PC-3 (cell line): ENCODE results near the gene ZSCAN31.

Experiments used
- EZH2phosphoT487 ChIP-seq: fragments of 300-600 bp; sonication (generic); IDR thresholded peaks from 2 replicates; pipeline ENCODE4 v1.6.1; 2018; ENCODE audit warnings: mild to moderate bottlenecking, antibody characterized with exemption, low read length, borderline replicate concordance
- TF ChIP-seq, protein P1 (sequence below): fragments of 300-600 bp; sonication (generic); conservative IDR thresholded peaks from 2 replicates; pipeline ENCODE4 v1.5.1; 2017; ENCODE audit warnings: antibody characterized with exemption, low read depth, mild to moderate bottlenecking, low read length

DNA sequence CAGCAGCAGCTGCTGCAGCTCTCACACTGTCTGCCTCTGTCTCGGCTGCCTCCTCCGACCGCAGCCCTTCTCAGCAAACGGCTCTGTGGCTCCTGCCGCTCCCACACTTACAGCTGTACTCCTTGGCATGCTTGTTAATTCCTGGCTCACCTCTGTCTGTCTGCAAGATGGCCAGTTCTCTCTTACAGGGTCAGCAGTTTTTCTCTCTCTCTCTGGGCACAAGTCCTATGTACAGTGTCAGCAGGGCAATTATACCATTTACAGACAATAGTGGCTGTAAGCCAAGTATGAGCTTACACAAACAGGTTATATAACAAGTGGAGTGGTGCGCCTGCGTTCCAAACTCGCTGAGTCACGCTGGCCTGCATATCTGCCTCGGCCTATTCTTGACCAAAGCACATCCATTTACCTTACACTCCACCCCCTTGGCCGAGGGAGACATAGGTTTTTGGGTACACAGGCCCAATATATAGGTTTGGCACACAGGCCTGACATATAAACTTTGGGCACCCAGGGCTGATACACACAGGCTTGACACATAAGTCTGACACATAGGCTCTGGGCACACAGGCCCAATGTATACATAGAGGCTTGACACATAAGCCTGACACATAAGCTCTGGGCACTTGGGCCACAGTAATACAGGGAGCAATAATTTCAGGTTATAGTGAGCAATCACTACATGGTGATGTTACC lies 18.2 kb upstream of the ZSCAN31 start:
- TF ChIP-seq, protein P1, sequence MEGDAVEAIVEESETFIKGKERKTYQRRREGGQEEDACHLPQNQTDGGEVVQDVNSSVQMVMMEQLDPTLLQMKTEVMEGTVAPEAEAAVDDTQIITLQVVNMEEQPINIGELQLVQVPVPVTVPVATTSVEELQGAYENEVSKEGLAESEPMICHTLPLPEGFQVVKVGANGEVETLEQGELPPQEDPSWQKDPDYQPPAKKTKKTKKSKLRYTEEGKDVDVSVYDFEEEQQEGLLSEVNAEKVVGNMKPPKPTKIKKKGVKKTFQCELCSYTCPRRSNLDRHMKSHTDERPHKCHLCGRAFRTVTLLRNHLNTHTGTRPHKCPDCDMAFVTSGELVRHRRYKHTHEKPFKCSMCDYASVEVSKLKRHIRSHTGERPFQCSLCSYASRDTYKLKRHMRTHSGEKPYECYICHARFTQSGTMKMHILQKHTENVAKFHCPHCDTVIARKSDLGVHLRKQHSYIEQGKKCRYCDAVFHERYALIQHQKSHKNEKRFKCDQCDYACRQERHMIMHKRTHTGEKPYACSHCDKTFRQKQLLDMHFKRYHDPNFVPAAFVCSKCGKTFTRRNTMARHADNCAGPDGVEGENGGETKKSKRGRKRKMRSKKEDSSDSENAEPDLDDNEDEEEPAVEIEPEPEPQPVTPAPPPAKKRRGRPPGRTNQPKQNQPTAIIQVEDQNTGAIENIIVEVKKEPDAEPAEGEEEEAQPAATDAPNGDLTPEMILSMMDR: no peak
- no peak for TF ChIP-seq EZH2phosphoT487
